GM19372 (cell line): ENCODE measurements around the gene P2RY11.

Experiments
- ATAC-seq: cut with Tn5 transposase; IDR thresholded peaks from one replicate; pipeline ENCODE4 v1.9.1; 2021; ENCODE audit warnings: mild to moderate bottlenecking, low read depth, moderate library complexity; ENCODE audit not compliant: unreplicated experiment

P2RY11 gene

GRCh38 chr19:10092648-10093294 is 18.7 kb upstream of the P2RY11 start:
- no peak for ATAC-seq

- ATAC-seq: no peak
These were observed 18.0 kb upstream of the P2RY11 start for GRCh38 chr19:10093295-10094186.

GRCh38 chr19:10095622-10095947 is 15.9 kb upstream of the P2RY11 start:
- ATAC-seq: no peak

- ATAC-seq: peak; percentile 89
These were observed 15.4 kb upstream of the P2RY11 start for GRCh38 chr19:10095948-10096614.

- ATAC-seq: no peak
These were observed 14.9 kb upstream of the P2RY11 start for GRCh38 chr19:10096615-10096963.

- ATAC-seq: no peak
These were observed 11.2 kb upstream of the P2RY11 start for GRCh38 chr19:10100163-10100785.

- no peak for ATAC-seq
These were observed 8.7 kb upstream of the P2RY11 start for GRCh38 chr19:10102787-10103236.

- no peak for ATAC-seq
These were observed 7.4 kb upstream of the P2RY11 start for GRCh38 chr19:10104130-10104513.

GRCh38 chr19:10104665-10105508 is 6.6 kb upstream of the P2RY11 start:
- ATAC-seq: peak; percentile 45

- peak; percentile 17 for ATAC-seq
These were observed 5.9 kb upstream of the P2RY11 start for GRCh38 chr19:10105509-10106099.

- ATAC-seq: peak; percentile 49
These were observed 5.2 kb upstream of the P2RY11 start, which contains the start of gene PPAN for GRCh38 chr19:10106100-10106936. PPAN (plus strand) TSS chr19:10106362; CDS start chr19:10106395, 33 bp downstream.

- no peak for ATAC-seq
These were observed 4.2 kb upstream of the P2RY11 start for GRCh38 chr19:10107254-10107653.

GRCh38 chr19:10107817-10108367 is 3.6 kb upstream of the P2RY11 start:
- no peak for ATAC-seq

GRCh38 chr19:10109528-10109927 is 2.0 kb upstream of the P2RY11 start:
- ATAC-seq: no peak

GRCh38 chr19:10110076-10110971 is 1.2 kb upstream of the P2RY11 start:
- ATAC-seq: no peak

- no peak for ATAC-seq
These were observed 548 bp upstream of the P2RY11 start for GRCh38 chr19:10110972-10111317.

GRCh38 chr19:10112037-10112761 is 706 bp downstream of the P2RY11 start:
- no peak for ATAC-seq
